Stimulated activated CD8-positive, alpha-beta memory T cell treated with anti-CD3 and anti-CD28 coated beads, Interleukin-4, amount 100 ng/mL, for 48 hours (primary cell): ENCODE results near the gene S100A4.
"Not testable (repeated sequence)": the region's sequence is repeated elsewhere in the genome, so short reads cannot be mapped to it uniquely, and the experiment has no call there.

ENCODE experiments used
- DNase-seq: peaks from one replicate; pipeline ENCODE4 v3.0.0-alpha.2; 2020

The S100A4 gene

GRCh38 chr1:153566414-153567371 lies 21.1 kb upstream of the S100A4 start:
- DNase-seq: peak; percentile 91

GRCh38 chr1:153565529-153566374 lies 20.1 kb upstream of the S100A4 start, which contains the start of gene S100A2:
Gene S100A2 (minus strand): TSS chr1:153565844. CDS start chr1:153563877, 1,967 bp downstream.
- peak; percentile 74 for DNase-seq

- no peak for DNase-seq
These were observed 18.4 kb upstream of the S100A4 start for GRCh38 chr1:153563991-153564390.

GRCh38 chr1:153563483-153563901 lies 17.9 kb upstream of the S100A4 start:
- DNase-seq: no peak

GRCh38 chr1:153562021-153562420 lies 16.4 kb upstream of the S100A4 start:
- not testable (repeated sequence) for DNase-seq

GRCh38 chr1:153561466-153561985 lies 15.9 kb upstream of the S100A4 start:
- DNase-seq: no peak

- no peak for DNase-seq
These were observed 15.3 kb upstream of the S100A4 start for GRCh38 chr1:153560771-153561465.

GRCh38 chr1:153560241-153560640 lies 14.6 kb upstream of the S100A4 start:
- DNase-seq: no peak

GRCh38 chr1:153557877-153558276 lies 12.3 kb upstream of the S100A4 start:
- no peak for DNase-seq

- no peak for DNase-seq
These were observed 10.7 kb upstream of the S100A4 start for GRCh38 chr1:153556348-153556747.

GRCh38 chr1:153553830-153554541 lies 8.4 kb upstream of the S100A4 start:
- no peak for DNase-seq

- DNase-seq: no peak
These were observed 7.5 kb upstream of the S100A4 start for GRCh38 chr1:153553096-153553495.

GRCh38 chr1:153552335-153552734 lies 6.7 kb upstream of the S100A4 start:
- DNase-seq: no peak

GRCh38 chr1:153550827-153551500 lies 5.4 kb upstream of the S100A4 start:
- DNase-seq: no peak

- no peak for DNase-seq
These were observed 4.8 kb upstream of the S100A4 start for GRCh38 chr1:153550398-153550758.

GRCh38 chr1:153549741-153550397 lies 4.3 kb upstream of the S100A4 start:
- no peak for DNase-seq

GRCh38 chr1:153548722-153549688 lies 3.4 kb upstream of the S100A4 start, which contains the start of gene S100A3:
Gene S100A3 (minus strand): TSS chr1:153549258. CDS start chr1:153548485, 773 bp downstream.
- no peak for DNase-seq

- DNase-seq: no peak
These were observed 2.2 kb upstream of the S100A4 start for GRCh38 chr1:153547560-153548551.
